HFFc6 (cell line): ENCODE results near the gene GAS7. TPM values are rescaled to one million over a fixed set of nuclear protein-coding genes. Genes with fewer than 3 reads are reported as not detected.
A peak's percentile ranks its signal among the peaks of the same experiment; 100 is the strongest.

ENCODE experiments used
- DNase-seq: peaks from one replicate; pipeline ENCODE4 v3.0.0-alpha.2; 2018
- H3K27ac Mint-ChIP-seq: 2 replicates; pipeline ENCODE4 v1.8.0; 2020; ENCODE audit warnings: mild to moderate bottlenecking, mixed read lengths
- H3K27me3 Mint-ChIP-seq: 2 replicates; pipeline ENCODE4 v1.8.0; 2021; ENCODE audit warnings: mild to moderate bottlenecking, moderate library complexity, mixed read lengths; ENCODE audit not compliant: insufficient read depth
- H3K36me3 Mint-ChIP-seq: 2 replicates; pipeline ENCODE4 v1.8.0; 2021; ENCODE audit warnings: low read depth, mixed read lengths
- H3K4me1 Mint-ChIP-seq: 2 replicates; pipeline ENCODE4 v1.8.0; 2020; ENCODE audit warnings: low read depth, mixed read lengths
- H3K4me3 Mint-ChIP-seq: 2 replicates; pipeline ENCODE4 v1.8.0; 2020; ENCODE audit warnings: mild to moderate bottlenecking, moderate library complexity, mixed read lengths
- H3K9me3 Mint-ChIP-seq: 2 replicates; pipeline ENCODE4 v1.8.0; 2020; ENCODE audit warnings: mild to moderate bottlenecking, mixed read lengths
- total RNA-seq, 6 experiments: library from RNA; stranded (reverse); fragmentation: NEBNext Ultra II Directional; extraction: Animal tissue kit (Norgen Biotek cat#: 25700); gene quantifications; 2 replicates in 1 of 6; 3 replicates in 5 of 6; pipeline ENCODE4 v1.2.3, GENCODE V29; 2021
- TF ChIP-seq, protein P1 (sequence below): fragments of 200-600 bp; sonication (generic); IDR thresholded peaks from 2 replicates; pipeline ENCODE4 v1.5.0; 2021; ENCODE audit warnings: antibody characterized with exemption, mild to moderate bottlenecking

GAS7 gene
- total RNA-seq, 6 experiments from 2014 or later: 1.4 to 7.4 (median 3.1) TPM

GRCh38 chr17:9981344-9981915 lies 217.0 kb downstream of the GAS7 start:
- Mint-ChIP-seq H3K27me3 (no peaks in the 10 kb centered on the region), H3K9me3 (no peaks in the 10 kb centered on the region), H3K27ac (no peak overlapping the region), H3K36me3 (no peaks in the 10 kb centered on the region), H3K4me3 (no peak overlapping the region), H3K4me1 (peaks cover 6% of the 10 kb centered on the region; the same call in 1 of the 2 replicates)
- TF ChIP-seq, protein P1, sequence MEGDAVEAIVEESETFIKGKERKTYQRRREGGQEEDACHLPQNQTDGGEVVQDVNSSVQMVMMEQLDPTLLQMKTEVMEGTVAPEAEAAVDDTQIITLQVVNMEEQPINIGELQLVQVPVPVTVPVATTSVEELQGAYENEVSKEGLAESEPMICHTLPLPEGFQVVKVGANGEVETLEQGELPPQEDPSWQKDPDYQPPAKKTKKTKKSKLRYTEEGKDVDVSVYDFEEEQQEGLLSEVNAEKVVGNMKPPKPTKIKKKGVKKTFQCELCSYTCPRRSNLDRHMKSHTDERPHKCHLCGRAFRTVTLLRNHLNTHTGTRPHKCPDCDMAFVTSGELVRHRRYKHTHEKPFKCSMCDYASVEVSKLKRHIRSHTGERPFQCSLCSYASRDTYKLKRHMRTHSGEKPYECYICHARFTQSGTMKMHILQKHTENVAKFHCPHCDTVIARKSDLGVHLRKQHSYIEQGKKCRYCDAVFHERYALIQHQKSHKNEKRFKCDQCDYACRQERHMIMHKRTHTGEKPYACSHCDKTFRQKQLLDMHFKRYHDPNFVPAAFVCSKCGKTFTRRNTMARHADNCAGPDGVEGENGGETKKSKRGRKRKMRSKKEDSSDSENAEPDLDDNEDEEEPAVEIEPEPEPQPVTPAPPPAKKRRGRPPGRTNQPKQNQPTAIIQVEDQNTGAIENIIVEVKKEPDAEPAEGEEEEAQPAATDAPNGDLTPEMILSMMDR: no peak
- no peak for DNase-seq

- Mint-ChIP-seq H3K36me3 (no peaks in the 10 kb centered on the region), H3K4me3 (no peak overlapping the region), H3K27me3 (no peaks in the 10 kb centered on the region), H3K4me1 (peaks cover 6% of the 10 kb centered on the region; the same call in 1 of the 2 replicates), H3K9me3 (no peaks in the 10 kb centered on the region), H3K27ac (no peak overlapping the region)
- DNase-seq: peak; percentile 7
- TF ChIP-seq, protein P1: no peak
Observed at GRCh38 chr17:9979463-9979995, 218.9 kb downstream of the GAS7 start.

DNA sequence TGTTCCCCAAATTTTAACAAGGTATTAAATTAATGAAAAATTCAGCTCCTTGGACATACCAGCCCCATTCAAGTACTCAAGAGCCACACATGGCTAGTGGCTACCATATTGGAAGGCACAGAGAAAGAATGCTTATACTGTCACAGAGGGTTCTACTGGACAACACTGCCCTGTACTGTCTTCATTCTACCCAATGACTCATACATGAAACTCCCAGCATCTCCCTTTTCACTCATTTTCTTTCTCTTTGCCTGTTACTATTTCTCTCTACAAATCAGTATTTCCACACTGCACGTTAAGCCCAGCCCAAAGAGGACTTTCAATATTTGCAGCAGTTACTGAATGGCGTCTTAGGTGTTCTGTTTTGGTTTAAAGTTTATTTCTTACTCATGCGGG lies 221.2 kb downstream of the GAS7 start:
- DNase-seq: no peak
- Mint-ChIP-seq H3K27ac (no peak overlapping the region), H3K9me3 (no peaks in the 10 kb centered on the region), H3K4me3 (no peak overlapping the region), H3K27me3 (no peaks in the 10 kb centered on the region), H3K36me3 (no peaks in the 10 kb centered on the region), H3K4me1 (peaks cover 24% of the 10 kb centered on the region)
- TF ChIP-seq, protein P1: no peak

DNA sequence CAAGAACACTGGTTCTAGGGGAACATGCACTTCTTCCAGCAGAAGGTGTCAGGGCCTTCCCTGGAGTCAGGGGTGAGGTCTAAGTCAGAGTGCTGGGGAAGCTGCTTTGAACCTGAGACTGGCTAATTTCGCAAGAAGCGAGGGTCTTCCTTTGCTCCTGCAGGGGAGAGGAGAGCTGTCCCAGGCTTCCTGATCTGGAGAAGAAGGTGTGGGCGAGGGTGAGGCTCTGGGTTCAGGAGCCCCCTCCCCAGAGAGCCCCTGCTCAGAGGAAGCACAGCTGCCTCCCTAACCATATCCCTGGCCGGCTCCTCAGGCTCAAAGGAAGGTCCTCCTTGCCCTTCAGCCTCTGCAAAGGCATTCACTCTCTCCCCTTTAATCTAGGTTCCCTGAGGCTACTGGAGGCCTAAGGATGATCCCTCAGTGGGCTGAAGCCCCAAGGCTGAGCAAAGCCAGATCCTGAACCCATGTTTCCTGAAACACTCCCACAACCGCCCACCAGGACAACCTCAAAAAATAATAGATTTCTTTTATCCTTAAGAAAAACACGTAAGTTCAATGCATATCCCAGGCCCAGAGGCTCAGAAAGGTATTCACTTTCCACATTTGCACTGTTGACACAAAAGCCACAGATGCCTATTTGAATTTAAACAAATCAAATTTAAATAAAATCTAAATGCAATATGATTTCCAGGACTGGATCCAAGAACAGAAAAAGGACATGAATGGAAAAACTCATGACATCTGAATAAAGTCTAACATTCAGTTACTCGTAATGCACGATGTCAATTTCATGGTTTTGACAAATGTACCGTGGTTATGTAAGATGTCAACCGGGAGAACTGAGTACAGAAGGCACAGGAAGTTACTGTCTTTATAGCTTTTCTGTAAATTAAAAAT lies 221.9 kb downstream of the GAS7 start:
- Mint-ChIP-seq H3K27me3 (no peaks in the 10 kb centered on the region), H3K4me1 (peaks cover 30% of the 10 kb centered on the region), H3K9me3 (no peaks in the 10 kb centered on the region), H3K4me3 (no peak overlapping the region), H3K27ac (no peak overlapping the region), H3K36me3 (no peaks in the 10 kb centered on the region)
- no peak for DNase-seq
- TF ChIP-seq, protein P1: no peak

DNA sequence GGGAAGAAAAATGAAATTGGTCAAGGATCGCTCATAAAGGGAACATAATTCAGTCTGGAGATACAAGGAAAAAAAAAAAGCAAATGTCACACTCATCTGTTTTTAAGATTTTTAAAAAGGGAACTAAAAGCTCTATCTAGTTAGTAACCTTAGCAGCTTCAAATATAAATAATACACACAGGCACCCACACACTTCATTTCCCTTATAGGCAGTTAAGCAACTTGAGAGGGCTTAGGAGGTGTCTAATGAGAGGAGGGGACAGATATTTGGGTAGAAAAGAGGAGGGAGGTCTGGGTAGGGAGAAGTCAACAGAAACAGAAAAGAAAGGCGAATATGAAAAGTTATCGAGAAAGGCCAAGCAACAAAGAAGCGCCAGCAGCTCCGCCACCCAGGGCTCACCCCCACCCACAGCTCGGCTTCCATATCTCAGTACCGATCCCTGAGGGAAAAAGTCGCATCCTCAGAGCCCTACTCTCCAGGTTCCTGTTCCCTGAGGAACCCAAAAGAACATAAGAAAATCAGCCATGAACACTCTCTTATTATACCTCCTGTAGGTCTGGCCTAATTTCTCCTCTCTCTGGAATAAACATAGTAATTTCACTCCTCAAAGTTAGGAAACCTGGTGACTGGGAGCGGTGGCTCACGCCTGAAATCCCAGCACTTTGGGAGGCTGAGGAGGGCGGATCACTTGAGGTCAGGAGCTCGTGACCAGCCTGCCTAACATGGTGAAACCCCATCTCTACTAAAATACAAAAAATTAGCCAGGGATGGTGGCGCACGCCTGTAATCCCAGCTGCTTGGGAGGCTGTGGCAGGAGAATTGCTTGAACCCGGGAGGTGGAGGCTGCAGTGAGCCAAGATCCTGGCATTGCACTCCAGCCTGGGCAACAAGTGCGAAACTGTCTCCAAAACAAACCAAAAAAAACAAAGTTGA lies 223.7 kb downstream of the GAS7 start:
- Mint-ChIP-seq H3K4me3 (no peak overlapping the region), H3K27me3 (peaks cover 4% of the 10 kb centered on the region; the same call in 1 of the 2 replicates), H3K36me3 (no peaks in the 10 kb centered on the region), H3K27ac (no peak overlapping the region), H3K4me1 (peaks cover 35% of the 10 kb centered on the region), H3K9me3 (no peaks in the 10 kb centered on the region)
- TF ChIP-seq, protein P1: no peak
- DNase-seq: no peak
